ENCODE measurements around the gene ENTPD8. TPM values are rescaled to one million over a fixed set of nuclear protein-coding genes. Genes with fewer than 3 reads are reported as not detected.

ENTPD8 gene
- total RNA-seq, 1 experiment from 2014 or later: not detected

DNA sequence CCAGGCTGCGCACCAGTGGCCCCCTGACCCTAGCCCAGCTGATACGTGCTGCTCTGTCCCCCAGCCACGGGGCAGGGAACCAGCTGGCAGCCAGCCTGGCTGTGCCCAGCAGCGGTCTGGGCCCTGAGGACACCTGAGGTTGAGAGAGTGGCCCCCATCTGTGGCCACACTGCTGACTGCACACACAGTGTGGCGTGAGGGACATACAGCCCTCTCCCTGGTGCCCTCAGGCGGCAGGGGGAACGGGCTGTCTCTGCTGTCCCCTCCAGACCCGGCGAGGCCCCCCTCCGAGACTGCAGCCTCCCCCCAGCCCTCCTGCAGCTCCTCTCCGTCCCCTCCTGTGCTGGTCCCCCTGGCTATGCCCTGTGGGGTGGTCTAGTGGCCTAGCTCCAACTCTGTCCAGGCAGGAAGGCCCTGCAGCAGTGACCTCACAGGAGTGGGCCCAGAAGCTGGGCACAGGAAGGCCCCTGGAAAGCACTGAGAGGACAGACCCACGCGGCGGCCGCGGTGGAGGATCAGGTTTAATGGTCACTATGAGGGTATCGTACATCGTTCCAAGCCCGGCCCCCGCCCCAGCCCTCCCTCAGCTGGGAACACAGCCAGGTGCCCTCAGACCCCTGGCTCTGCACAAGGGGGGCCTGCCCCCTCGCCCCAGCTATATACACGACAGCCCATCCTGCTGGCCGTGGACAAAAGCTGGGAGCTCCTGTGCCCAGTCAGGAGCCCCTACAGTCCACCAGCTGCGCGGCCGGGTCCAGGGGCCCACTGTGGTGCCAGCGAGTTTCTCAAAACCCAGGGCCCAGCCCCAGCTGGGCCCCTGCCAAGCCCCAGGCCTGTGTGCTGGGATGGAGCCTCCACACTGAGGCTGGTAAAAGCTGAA is 6.8 kb upstream of the ENTPD8 start:
- Histone ChIP-seq H3K9ac (ENCODE audit: low read length) (no peak overlapping the region), H3K27ac (ENCODE audit: low read length) (no peak overlapping the region), H3K4me1 (ENCODE audit: low read length) (peaks cover 4% of the 10 kb centered on the region; the same call in 1 of the 2 replicates), H3K9me3 (ENCODE audit: low read length) (no peaks in the 10 kb centered on the region), H4K20me1 (ENCODE audit: insufficient read depth, low read depth, low read length) (peaks cover 14% of the 10 kb centered on the region; the same call in 1 of the 2 replicates), H2AFZ (ENCODE audit: low read length) (no peak overlapping the region), H3K27me3 (ENCODE audit: low read length) (no peaks in the 10 kb centered on the region), H3K79me2 (ENCODE audit: low read length) (no peaks in the 10 kb centered on the region), H3K4me3 (ENCODE audit: low read length) (no peak overlapping the region), H3K4me2 (ENCODE audit: low read depth, low read length, poor library complexity, severe bottlenecking) (no peak overlapping the region), H3K36me3 (ENCODE audit: insufficient read depth, low read length) (peaks cover 6% of the 10 kb centered on the region), H3K9me2 (replicated peaks; ENCODE audit: insufficient read depth, low read length) (no peaks in the 10 kb centered on the region)
- no peak for DNase-seq

DNA sequence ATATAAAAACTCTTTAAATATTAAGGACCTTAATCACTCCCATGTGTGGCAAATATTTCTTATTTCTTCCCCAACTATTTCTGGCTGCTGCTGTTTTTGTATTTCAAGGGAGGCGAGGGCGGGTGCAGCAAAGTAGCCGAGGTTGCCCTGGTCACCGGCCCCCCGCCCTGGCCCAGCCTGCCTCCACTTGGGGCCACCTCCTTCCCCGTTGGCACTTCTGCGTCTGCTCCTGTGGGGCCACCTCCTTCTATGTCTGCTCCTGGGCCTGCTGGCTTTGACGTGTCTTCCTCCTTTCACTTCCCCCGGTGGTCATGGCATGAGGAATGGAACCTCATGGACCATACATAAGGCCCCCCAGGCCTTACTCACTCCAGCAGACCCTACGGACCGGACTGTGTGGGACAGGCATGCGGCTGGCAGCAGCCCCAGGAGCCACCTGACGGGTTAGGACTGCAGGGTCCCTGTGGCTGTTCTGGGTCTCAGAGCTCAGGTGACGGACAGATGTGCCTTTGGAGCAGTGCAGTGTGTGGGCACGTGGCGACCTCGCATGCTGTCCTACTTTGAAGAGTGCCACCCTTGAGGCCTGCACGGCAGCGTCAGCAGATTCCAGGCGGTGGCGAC is 5.8 kb upstream of the ENTPD8 start:
- H3K9ac ChIP-seq (ENCODE audit: low read length): no peak overlapping the region
- peak; percentile 52 for DNase-seq
- H3K4me1 ChIP-seq (ENCODE audit: low read length): peaks cover 7% of the 10 kb centered on the region; the same call in 1 of the 2 replicates

DNA sequence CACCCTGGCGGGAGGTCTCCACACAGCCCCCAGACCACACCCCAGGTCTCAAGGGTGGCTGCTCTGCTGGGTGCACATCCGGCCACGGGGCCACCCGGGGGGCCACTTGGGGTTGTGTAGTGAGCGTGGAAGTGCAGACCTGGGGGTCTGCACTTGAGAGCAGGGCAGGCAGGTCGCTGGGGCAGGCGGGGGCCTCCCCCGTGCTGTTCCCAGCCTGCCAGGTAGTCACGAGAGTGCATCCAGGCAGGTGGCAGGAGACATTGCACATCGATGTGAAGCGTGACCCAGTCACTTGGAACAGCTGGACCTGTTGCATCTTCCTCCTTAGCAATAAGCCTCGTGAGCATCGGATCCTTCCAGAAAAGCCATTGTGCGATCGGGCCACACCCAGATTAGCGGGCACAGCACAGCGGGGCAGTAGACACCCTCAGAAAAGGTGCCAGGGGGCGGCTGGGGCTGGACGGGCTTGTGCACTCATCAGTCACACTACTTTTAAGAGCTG is 4.8 kb upstream of the ENTPD8 start:
- Histone ChIP-seq H3K27me3 (ENCODE audit: low read length) (no peaks in the 10 kb centered on the region), H3K9ac (ENCODE audit: low read length) (no peak overlapping the region), H3K9me3 (ENCODE audit: low read length) (no peaks in the 10 kb centered on the region), H3K27ac (ENCODE audit: low read length) (no peak overlapping the region), H3K4me3 (ENCODE audit: low read length) (no peak overlapping the region), H4K20me1 (ENCODE audit: insufficient read depth, low read depth, low read length) (peaks cover 6% of the 10 kb centered on the region; the same call in 1 of the 2 replicates), H3K4me2 (ENCODE audit: low read depth, low read length, poor library complexity, severe bottlenecking) (no peak overlapping the region), H3K79me2 (ENCODE audit: low read length) (no peaks in the 10 kb centered on the region), H3K4me1 (ENCODE audit: low read length) (peaks cover 11% of the 10 kb centered on the region), H3K9me2 (replicated peaks; ENCODE audit: insufficient read depth, low read length) (no peaks in the 10 kb centered on the region), H3K36me3 (ENCODE audit: insufficient read depth, low read length) (no peaks in the 10 kb centered on the region), H2AFZ (ENCODE audit: low read length) (no peak overlapping the region)
- no peak for DNase-seq

More for the DNA sequence above, 5.8 kb upstream of the ENTPD8 start:
- H3K36me3 ChIP-seq (ENCODE audit: insufficient read depth, low read length): no peaks in the 10 kb centered on the region
- H3K9me3 ChIP-seq (ENCODE audit: low read length): no peaks in the 10 kb centered on the region
- peaks cover 6% of the 10 kb centered on the region; the same call in 1 of the 2 replicates for H4K20me1 ChIP-seq (ENCODE audit: insufficient read depth, low read depth, low read length)
- H3K9me2 ChIP-seq (replicated peaks; ENCODE audit: insufficient read depth, low read length): no peaks in the 10 kb centered on the region
- H2AFZ ChIP-seq (ENCODE audit: low read length): no peak overlapping the region
- no peak overlapping the region for H3K4me2 ChIP-seq (ENCODE audit: low read depth, low read length, poor library complexity, severe bottlenecking)
- no peaks in the 10 kb centered on the region for H3K27me3 ChIP-seq (ENCODE audit: low read length)
- H3K27ac ChIP-seq (ENCODE audit: low read length): no peak overlapping the region
- H3K79me2 ChIP-seq (ENCODE audit: low read length): no peaks in the 10 kb centered on the region
- H3K4me3 ChIP-seq (ENCODE audit: low read length): no peak overlapping the region

DNA sequence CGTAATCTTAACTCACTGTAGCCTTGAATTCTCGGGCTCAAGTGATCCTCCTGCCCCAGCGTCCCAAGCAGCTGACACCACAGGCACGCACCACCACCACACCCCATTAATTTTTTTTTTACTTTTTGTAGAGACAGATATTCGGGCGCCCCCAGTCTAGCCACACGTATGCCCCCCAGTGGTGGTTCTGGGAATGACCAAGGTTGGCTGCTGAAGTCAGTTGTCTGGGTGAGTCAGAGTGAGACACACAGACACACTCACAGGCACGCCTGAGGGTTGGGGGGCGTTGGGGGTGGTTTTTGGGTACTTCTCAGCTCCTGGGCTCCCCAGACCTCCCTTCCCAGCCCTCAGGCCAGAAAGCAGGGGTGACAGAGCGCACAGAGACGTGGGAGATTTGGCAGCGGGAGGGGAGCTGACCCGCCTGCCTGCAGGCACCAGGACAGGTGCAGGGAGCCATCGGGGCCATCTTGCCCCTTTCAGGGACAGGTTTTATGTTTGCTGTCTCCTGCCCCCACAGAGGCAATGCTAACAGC is 4.2 kb upstream of the ENTPD8 start:
- H3K36me3 ChIP-seq (ENCODE audit: insufficient read depth, low read length): no peaks in the 10 kb centered on the region
- no peaks in the 10 kb centered on the region for H3K9me3 ChIP-seq (ENCODE audit: low read length)
- H2AFZ ChIP-seq (ENCODE audit: low read length): no peak overlapping the region
- H3K27ac ChIP-seq (ENCODE audit: low read length): no peak overlapping the region
- no peaks in the 10 kb centered on the region for H3K79me2 ChIP-seq (ENCODE audit: low read length)
- no peaks in the 10 kb centered on the region for H3K9me2 ChIP-seq (replicated peaks; ENCODE audit: insufficient read depth, low read length)
- H3K27me3 ChIP-seq (ENCODE audit: low read length): no peaks in the 10 kb centered on the region
- peaks cover 11% of the 10 kb centered on the region for H3K4me1 ChIP-seq (ENCODE audit: low read length)
- H3K9ac ChIP-seq (ENCODE audit: low read length): no peak overlapping the region
- peak; percentile 94 for DNase-seq
- peaks cover 6% of the 10 kb centered on the region; the same call in 1 of the 2 replicates for H4K20me1 ChIP-seq (ENCODE audit: insufficient read depth, low read depth, low read length)
- no peak overlapping the region for H3K4me2 ChIP-seq (ENCODE audit: low read depth, low read length, poor library complexity, severe bottlenecking)
- no peak overlapping the region for H3K4me3 ChIP-seq (ENCODE audit: low read length)

DNA sequence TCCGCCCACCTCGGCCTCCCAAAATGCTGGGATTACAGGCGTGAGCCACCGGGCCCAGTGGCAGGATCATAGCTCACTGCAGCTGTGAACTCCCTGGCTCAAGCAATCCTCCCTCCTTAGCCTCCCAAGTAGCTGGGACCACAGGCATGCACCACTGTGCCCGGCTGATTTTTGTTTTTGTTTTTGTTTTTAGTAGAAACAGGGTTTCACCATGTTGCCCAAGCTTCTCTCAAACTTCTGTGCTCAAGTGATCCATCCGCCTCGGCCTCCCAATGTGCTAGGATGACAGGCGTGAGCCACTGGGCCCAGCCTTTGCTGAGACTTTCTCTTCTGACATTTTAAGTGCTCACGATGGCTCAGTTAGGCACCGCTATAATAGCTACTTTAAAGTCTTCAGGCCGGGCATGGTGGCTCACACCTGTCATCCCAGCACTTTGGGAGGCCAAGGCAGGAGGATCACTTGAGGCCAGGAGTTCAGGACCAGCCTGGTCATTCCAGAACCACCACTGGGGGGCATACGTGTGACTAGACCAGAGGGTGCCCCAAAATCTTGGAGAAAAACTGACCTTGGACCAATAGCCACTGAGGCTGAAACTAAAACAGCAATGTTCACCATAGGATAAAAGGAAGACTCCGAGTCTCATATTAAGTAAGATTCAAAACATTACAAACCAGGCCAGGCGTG is 3.1 kb upstream of the ENTPD8 start:
- H3K79me2 ChIP-seq (ENCODE audit: low read length): no peaks in the 10 kb centered on the region
- peaks cover 11% of the 10 kb centered on the region for H3K4me1 ChIP-seq (ENCODE audit: low read length)
- no peak overlapping the region for H3K4me3 ChIP-seq (ENCODE audit: low read length)
- H3K36me3 ChIP-seq (ENCODE audit: insufficient read depth, low read length): no peaks in the 10 kb centered on the region
- no peak overlapping the region for H3K27ac ChIP-seq (ENCODE audit: low read length)
- no peaks in the 10 kb centered on the region for H3K9me2 ChIP-seq (replicated peaks; ENCODE audit: insufficient read depth, low read length)
- no peak overlapping the region for H3K9ac ChIP-seq (ENCODE audit: low read length)
- H2AFZ ChIP-seq (ENCODE audit: low read length): no peak overlapping the region
- no peaks in the 10 kb centered on the region for H3K27me3 ChIP-seq (ENCODE audit: low read length)
- no peak for DNase-seq
- no peak overlapping the region for H3K4me2 ChIP-seq (ENCODE audit: low read depth, low read length, poor library complexity, severe bottlenecking)
- H4K20me1 ChIP-seq (ENCODE audit: insufficient read depth, low read depth, low read length): peaks cover 6% of the 10 kb centered on the region; the same call in 1 of the 2 replicates
- no peaks in the 10 kb centered on the region for H3K9me3 ChIP-seq (ENCODE audit: low read length)

DNA sequence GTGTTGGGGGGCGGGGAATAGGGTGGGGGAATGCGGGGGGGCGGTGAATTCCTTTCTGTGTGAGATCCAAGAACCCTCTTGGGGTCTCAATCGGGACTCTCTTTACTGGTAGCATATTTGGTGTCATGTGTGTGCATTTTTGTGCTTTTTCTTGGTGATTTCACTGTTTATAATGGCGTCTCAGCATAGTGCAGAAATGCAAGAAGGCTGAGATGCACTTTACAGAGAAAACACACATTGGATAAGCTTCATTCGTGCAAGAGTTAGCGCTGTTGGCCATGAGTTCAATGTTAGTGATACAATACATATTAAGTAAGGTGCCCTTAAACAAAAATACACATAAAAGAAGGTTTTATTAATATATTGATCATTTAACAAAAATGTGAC is 771 bp upstream of the ENTPD8 start:
- H3K9me3 ChIP-seq (ENCODE audit: low read length): no peaks in the 10 kb centered on the region
- no peak overlapping the region for H3K27ac ChIP-seq (ENCODE audit: low read length)
- H3K79me2 ChIP-seq (ENCODE audit: low read length): no peaks in the 10 kb centered on the region
- no peak overlapping the region for H3K4me3 ChIP-seq (ENCODE audit: low read length)
- DNase-seq: no peak
- H3K27me3 ChIP-seq (ENCODE audit: low read length): no peaks in the 10 kb centered on the region
- peaks cover 11% of the 10 kb centered on the region for H3K4me1 ChIP-seq (ENCODE audit: low read length)
- H2AFZ ChIP-seq (ENCODE audit: low read length): no peak overlapping the region
- no peaks in the 10 kb centered on the region for H3K36me3 ChIP-seq (ENCODE audit: insufficient read depth, low read length)
- H3K4me2 ChIP-seq (ENCODE audit: low read depth, low read length, poor library complexity, severe bottlenecking): no peak overlapping the region
- no peak overlapping the region for H3K9ac ChIP-seq (ENCODE audit: low read length)
- peaks cover 6% of the 10 kb centered on the region; the same call in 1 of the 2 replicates for H4K20me1 ChIP-seq (ENCODE audit: insufficient read depth, low read depth, low read length)
- H3K9me2 ChIP-seq (replicated peaks; ENCODE audit: insufficient read depth, low read length): no peaks in the 10 kb centered on the region

DNA sequence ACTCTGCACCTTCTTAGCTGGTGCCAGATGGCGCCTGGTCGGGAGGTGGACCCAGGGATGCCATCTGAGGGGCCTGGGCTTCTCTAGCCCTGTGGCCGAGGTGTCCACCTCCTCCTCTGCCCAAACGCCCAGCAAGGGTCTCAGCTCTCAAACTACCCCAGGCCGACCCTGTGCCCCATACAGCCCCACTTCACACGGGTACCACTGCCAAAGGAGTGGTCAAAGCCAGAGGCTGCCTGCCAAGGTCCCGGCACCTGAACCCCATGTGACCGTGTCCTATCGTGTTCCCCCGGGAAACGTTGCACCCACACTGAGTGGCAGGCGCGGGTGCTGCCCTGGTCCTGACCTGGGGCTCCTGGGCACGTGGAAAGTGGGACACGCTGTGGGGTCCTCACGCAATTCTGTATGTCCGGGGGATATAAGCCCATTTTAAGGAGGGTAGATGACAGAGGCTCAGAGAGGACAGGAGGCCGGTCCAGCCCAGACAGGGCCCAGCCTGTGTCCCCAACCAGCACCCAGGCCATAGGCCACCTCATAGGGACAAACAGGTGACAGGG is 1.9 kb downstream of the ENTPD8 start:
- Histone ChIP-seq H3K27me3 (ENCODE audit: low read length) (no peaks in the 10 kb centered on the region), H3K36me3 (ENCODE audit: insufficient read depth, low read length) (no peaks in the 10 kb centered on the region), H3K4me2 (ENCODE audit: low read depth, low read length, poor library complexity, severe bottlenecking) (no peak overlapping the region), H3K27ac (ENCODE audit: low read length) (no peak overlapping the region), H3K9me2 (replicated peaks; ENCODE audit: insufficient read depth, low read length) (no peaks in the 10 kb centered on the region), H3K79me2 (ENCODE audit: low read length) (no peaks in the 10 kb centered on the region), H3K9ac (ENCODE audit: low read length) (no peak overlapping the region), H4K20me1 (ENCODE audit: insufficient read depth, low read depth, low read length) (no peaks in the 10 kb centered on the region), H3K4me3 (ENCODE audit: low read length) (no peak overlapping the region), H3K4me1 (ENCODE audit: low read length) (peaks cover 7% of the 10 kb centered on the region), H3K9me3 (ENCODE audit: low read length) (no peaks in the 10 kb centered on the region), H2AFZ (ENCODE audit: low read length) (no peak overlapping the region)
- DNase-seq: no peak

All from Karpas-422 (cell line).